ENCODE data around the gene HOXB9.

Gene HOXB9

GRCh38 chr17:48613862-48614694 is 12.1 kb downstream of the HOXB9 start:
- Histone ChIP-seq H3K27ac (ENCODE audit: low read depth, low read length) (no peak overlapping the region), H3K4me3 (ENCODE audit: low read depth, low read length) (no peak overlapping the region), H3K27me3 (ENCODE audit: insufficient read depth, low read length) (peaks cover 99% of the 10 kb centered on the region)

DNA sequence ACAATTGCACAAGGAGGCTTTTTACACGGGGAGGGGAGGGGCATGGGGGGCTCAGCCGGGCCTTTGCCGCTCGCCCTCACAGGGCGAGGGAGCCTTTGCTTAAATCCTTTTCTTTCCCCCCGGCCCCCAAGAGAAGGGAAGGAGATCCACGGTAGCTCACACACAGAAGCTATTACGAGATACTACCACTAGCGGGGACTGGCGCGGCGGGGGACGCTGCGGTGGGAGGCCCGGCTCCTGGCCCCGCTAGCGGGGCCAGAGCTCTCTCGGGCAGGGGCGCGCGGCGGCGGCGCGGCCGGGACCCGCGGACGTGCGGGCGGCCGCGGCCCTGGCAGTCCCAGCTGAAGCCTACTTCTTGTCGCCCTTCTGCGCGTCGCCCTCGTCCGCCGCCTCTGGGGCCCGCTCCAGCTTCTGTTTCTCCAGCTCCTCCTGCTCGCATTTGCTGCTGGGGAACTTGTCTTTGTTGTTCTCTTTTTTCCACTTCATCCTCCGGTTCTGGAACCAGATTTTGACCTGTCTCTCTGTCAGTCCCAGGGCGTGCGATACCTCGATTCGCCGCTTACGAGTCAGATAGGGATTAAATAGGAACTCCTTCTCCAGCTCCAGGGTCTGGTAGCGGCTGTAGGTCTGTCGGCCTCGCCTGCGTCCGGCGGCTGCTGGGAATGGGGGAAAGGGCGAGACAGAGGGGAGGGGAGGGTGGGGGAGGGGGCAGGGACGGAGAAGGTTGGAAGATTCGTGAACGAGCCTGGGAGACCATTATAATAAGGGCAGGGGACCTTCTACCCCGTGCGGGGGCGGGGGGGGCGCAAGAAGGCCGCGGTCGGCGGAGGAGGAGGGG is 13.1 kb downstream of the HOXB9 start:
- H3K79me2 ChIP-seq (ENCODE audit: control insufficient read depth, insufficient read depth, low read length, unreplicated experiment) = no peaks in the 10 kb centered on the region
- no peaks in the 10 kb centered on the region for H3K4me1 ChIP-seq (ENCODE audit: control insufficient read depth, insufficient read depth, low read length, unreplicated experiment)
- H3K27ac ChIP-seq (ENCODE audit: low read depth, low read length) = no peak overlapping the region
- H3K27me3 ChIP-seq (ENCODE audit: insufficient read depth, low read length) = peaks cover 99% of the 10 kb centered on the region
- no peaks in the 10 kb centered on the region for H3K36me3 ChIP-seq (ENCODE audit: insufficient read depth, low read length)
- peak overlapping the region; percentile 25; the same call in 1 of the 2 replicates for H3K4me3 ChIP-seq (ENCODE audit: low read depth, low read length)
- H2AFZ ChIP-seq (ENCODE audit: low read length, unreplicated experiment) = no peak overlapping the region

More at GRCh38 chr17:48613862-48614694, 12.1 kb downstream of the HOXB9 start:
- Histone ChIP-seq H2AFZ (ENCODE audit: low read length, unreplicated experiment) (no peak overlapping the region), H3K36me3 (ENCODE audit: insufficient read depth, low read length) (no peaks in the 10 kb centered on the region), H3K4me1 (ENCODE audit: control insufficient read depth, insufficient read depth, low read length, unreplicated experiment) (no peaks in the 10 kb centered on the region), H3K79me2 (ENCODE audit: control insufficient read depth, insufficient read depth, low read length, unreplicated experiment) (no peaks in the 10 kb centered on the region)

- H3K27me3 ChIP-seq (ENCODE audit: insufficient read depth, low read length) = peaks cover 98% of the 10 kb centered on the region
- no peaks in the 10 kb centered on the region for H3K36me3 ChIP-seq (ENCODE audit: insufficient read depth, low read length)
- no peak overlapping the region for H3K27ac ChIP-seq (ENCODE audit: low read depth, low read length)
- H3K4me3 ChIP-seq (ENCODE audit: low read depth, low read length) = no peak overlapping the region
- no peaks in the 10 kb centered on the region for H3K79me2 ChIP-seq (ENCODE audit: control insufficient read depth, insufficient read depth, low read length, unreplicated experiment)
- H2AFZ ChIP-seq (ENCODE audit: low read length, unreplicated experiment) = no peak overlapping the region
- no peaks in the 10 kb centered on the region for H3K4me1 ChIP-seq (ENCODE audit: control insufficient read depth, insufficient read depth, low read length, unreplicated experiment)
These were observed 13.7 kb downstream of the HOXB9 start for GRCh38 chr17:48612456-48612853.

GRCh38 chr17:48611681-48612455 is 14.3 kb downstream of the HOXB9 start:
- no peaks in the 10 kb centered on the region for H3K4me1 ChIP-seq (ENCODE audit: control insufficient read depth, insufficient read depth, low read length, unreplicated experiment)
- H3K79me2 ChIP-seq (ENCODE audit: control insufficient read depth, insufficient read depth, low read length, unreplicated experiment) = no peaks in the 10 kb centered on the region
- H3K4me3 ChIP-seq (ENCODE audit: low read depth, low read length) = no peak overlapping the region
- peaks cover 98% of the 10 kb centered on the region for H3K27me3 ChIP-seq (ENCODE audit: insufficient read depth, low read length)
- no peaks in the 10 kb centered on the region for H3K36me3 ChIP-seq (ENCODE audit: insufficient read depth, low read length)
- H3K27ac ChIP-seq (ENCODE audit: low read depth, low read length) = no peak overlapping the region
- H2AFZ ChIP-seq (ENCODE audit: low read length, unreplicated experiment) = no peak overlapping the region

DNA sequence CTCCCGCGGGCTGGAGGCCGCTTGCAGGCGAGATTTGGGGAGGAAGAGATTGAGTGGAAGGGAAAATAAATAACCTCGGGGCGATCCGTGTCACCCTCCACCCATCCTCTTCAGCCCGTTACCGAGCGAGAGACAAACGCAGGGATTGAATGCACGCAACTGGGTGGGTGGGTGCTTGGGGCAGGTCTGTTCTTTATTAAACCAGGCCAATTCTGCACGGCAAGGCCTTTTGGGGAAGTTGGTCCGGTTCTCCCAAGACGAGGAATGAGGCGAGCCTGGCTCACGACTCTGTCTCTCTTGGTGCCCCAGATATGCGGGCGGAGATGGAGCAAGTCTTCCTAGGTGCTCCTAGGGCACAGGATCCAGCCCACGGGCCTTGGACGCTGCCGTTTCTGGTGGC is 14.9 kb downstream of the HOXB9 start:
- H3K4me1 ChIP-seq (ENCODE audit: control insufficient read depth, insufficient read depth, low read length, unreplicated experiment) = no peaks in the 10 kb centered on the region
- H3K36me3 ChIP-seq (ENCODE audit: insufficient read depth, low read length) = no peaks in the 10 kb centered on the region
- H3K79me2 ChIP-seq (ENCODE audit: control insufficient read depth, insufficient read depth, low read length, unreplicated experiment) = no peaks in the 10 kb centered on the region
- H3K27ac ChIP-seq (ENCODE audit: low read depth, low read length) = no peak overlapping the region
- H3K27me3 ChIP-seq (ENCODE audit: insufficient read depth, low read length) = peaks cover 98% of the 10 kb centered on the region
- no peak overlapping the region for H2AFZ ChIP-seq (ENCODE audit: low read length, unreplicated experiment)
- H3K4me3 ChIP-seq (ENCODE audit: low read depth, low read length) = no peak overlapping the region

GRCh38 chr17:48610282-48611211 is 15.6 kb downstream of the HOXB9 start, which contains the start of gene HOXB7:
Gene HOXB7 (minus strand): TSS chr17:48611017. CDS start chr17:48610918, 99 bp downstream.
- H2AFZ ChIP-seq (ENCODE audit: low read length, unreplicated experiment) = no peak within 1 kb of the TSS
- H3K4me1 ChIP-seq (ENCODE audit: control insufficient read depth, insufficient read depth, low read length, unreplicated experiment) = no peaks in the 10 kb centered on the region
- H3K27me3 ChIP-seq (ENCODE audit: insufficient read depth, low read length) = peaks cover 98% of the 10 kb centered on the region
- no peaks in the 10 kb centered on the region for H3K79me2 ChIP-seq (ENCODE audit: control insufficient read depth, insufficient read depth, low read length, unreplicated experiment)
- no peak within 1 kb of the TSS for H3K27ac ChIP-seq (ENCODE audit: low read depth, low read length)
- H3K36me3 ChIP-seq (ENCODE audit: insufficient read depth, low read length) = no peaks in the 10 kb centered on the region
- 0 out of 2 replicates have a peak within 1 kb of the TSS, but pooled peaks have one; percentile 17 for H3K4me3 ChIP-seq (ENCODE audit: low read depth, low read length)

GRCh38 chr17:48609759-48610281 is 16.3 kb downstream of the HOXB9 start:
- Histone ChIP-seq H3K27ac (ENCODE audit: low read depth, low read length) (no peak overlapping the region), H3K4me1 (ENCODE audit: control insufficient read depth, insufficient read depth, low read length, unreplicated experiment) (no peaks in the 10 kb centered on the region), H2AFZ (ENCODE audit: low read length, unreplicated experiment) (no peak overlapping the region), H3K4me3 (ENCODE audit: low read depth, low read length) (no peak overlapping the region), H3K36me3 (ENCODE audit: insufficient read depth, low read length) (no peaks in the 10 kb centered on the region), H3K27me3 (ENCODE audit: insufficient read depth, low read length) (peaks cover 98% of the 10 kb centered on the region), H3K79me2 (ENCODE audit: control insufficient read depth, insufficient read depth, low read length, unreplicated experiment) (no peaks in the 10 kb centered on the region)

DNA sequence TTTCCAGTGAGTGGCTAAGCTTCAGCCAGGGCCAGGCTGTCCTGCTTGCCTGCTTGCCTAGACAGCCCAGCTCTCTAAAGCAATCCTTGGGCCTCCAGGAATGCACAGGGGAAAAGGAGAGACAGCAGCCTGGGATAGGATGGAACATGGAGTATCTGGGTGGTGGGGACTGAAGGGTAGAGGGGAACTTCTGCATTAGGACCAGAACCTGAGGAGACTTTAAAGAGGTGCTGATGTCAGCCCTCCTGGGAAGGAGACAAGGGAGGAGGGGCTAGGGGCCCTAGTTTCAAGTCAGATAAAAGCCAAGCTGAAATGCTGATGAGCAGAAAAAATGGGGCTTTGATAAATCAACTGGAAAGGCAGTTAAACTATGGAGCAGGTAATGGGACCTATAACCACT is 17.1 kb downstream of the HOXB9 start:
- H3K79me2 ChIP-seq (ENCODE audit: control insufficient read depth, insufficient read depth, low read length, unreplicated experiment) = no peaks in the 10 kb centered on the region
- no peaks in the 10 kb centered on the region for H3K36me3 ChIP-seq (ENCODE audit: insufficient read depth, low read length)
- no peak overlapping the region for H3K27ac ChIP-seq (ENCODE audit: low read depth, low read length)
- H3K27me3 ChIP-seq (ENCODE audit: insufficient read depth, low read length) = peaks cover 98% of the 10 kb centered on the region
- no peaks in the 10 kb centered on the region for H3K4me1 ChIP-seq (ENCODE audit: control insufficient read depth, insufficient read depth, low read length, unreplicated experiment)
- no peak overlapping the region for H2AFZ ChIP-seq (ENCODE audit: low read length, unreplicated experiment)
- H3K4me3 ChIP-seq (ENCODE audit: low read depth, low read length) = no peak overlapping the region

- Histone ChIP-seq H3K27ac (ENCODE audit: low read depth, low read length) (no peak overlapping the region), H3K4me3 (ENCODE audit: low read depth, low read length) (no peak overlapping the region)
These were observed 17.7 kb downstream of the HOXB9 start for GRCh38 chr17:48608494-48608834.

More at GRCh38 chr17:48608494-48608834, 17.7 kb downstream of the HOXB9 start:
- Histone ChIP-seq H3K79me2 (ENCODE audit: control insufficient read depth, insufficient read depth, low read length, unreplicated experiment) (no peaks in the 10 kb centered on the region), H3K4me1 (ENCODE audit: control insufficient read depth, insufficient read depth, low read length, unreplicated experiment) (no peaks in the 10 kb centered on the region), H3K36me3 (ENCODE audit: insufficient read depth, low read length) (no peaks in the 10 kb centered on the region), H2AFZ (ENCODE audit: low read length, unreplicated experiment) (no peak overlapping the region), H3K27me3 (ENCODE audit: insufficient read depth, low read length) (peaks cover 98% of the 10 kb centered on the region)

Measured in ACC112 (cell line).